GM23338 (cell line): Measurements from ENCODE around the gene ZNRD2. TPM values are rescaled to one million over a fixed set of nuclear protein-coding genes. Genes with fewer than 3 reads are reported as not detected.

ENCODE experiments used
- ATAC-seq: fragments of 200-7000 bp; cut with Tn5 transposase; 3 replicates; pipeline ENCODE4 v1.9.1; 2020
- DNase-seq: peaks from one replicate; pipeline ENCODE4 v3.0.0-alpha.2; 2015; ENCODE audit warnings: low spot score
- H2AFZ ChIP-seq: fragments of 200-600 bp; sonication (generic); 2 replicates; pipeline ENCODE4 v1.8.0; 2016; ENCODE audit warnings: antibody characterized with exemption, mild to moderate bottlenecking, moderate library complexity
- H3F3A ChIP-seq: fragments of 200-600 bp; sonication (generic); replicated peaks from 2 replicates; pipeline ENCODE4 v1.8.0; 2017; ENCODE audit warnings: antibody characterized with exemption, mixed run types, low read depth
- H3K27ac ChIP-seq: fragments of 200-600 bp; sonication (generic); 2 replicates; pipeline ENCODE4 v1.6.1; 2016; ENCODE audit warnings: low read depth
- H3K27me3 ChIP-seq: fragments of 200-600 bp; sonication (generic); 2 replicates; pipeline ENCODE4 v1.8.0; 2016; ENCODE audit warnings: mild to moderate bottlenecking, mixed run types, moderate library complexity; ENCODE audit not compliant: insufficient read depth
- H3K36me3 ChIP-seq: fragments of 200-600 bp; sonication (generic); 2 replicates; pipeline ENCODE4 v1.8.0; 2016; ENCODE audit warnings: mild to moderate bottlenecking; ENCODE audit not compliant: insufficient read depth
- H3K4me1 ChIP-seq: fragments of 200-600 bp; sonication (generic); 2 replicates; pipeline ENCODE4 v1.8.0; 2016; ENCODE audit warnings: mild to moderate bottlenecking, moderate library complexity; ENCODE audit not compliant: insufficient read depth
- H3K4me2 ChIP-seq: fragments of 200-600 bp; sonication (generic); 2 replicates; pipeline ENCODE4 v1.7.1; 2017; ENCODE audit warnings: mixed run types
- H3K4me3 ChIP-seq: fragments of 200-600 bp; sonication (generic); 2 replicates; pipeline ENCODE4 v1.6.1; 2016; ENCODE audit warnings: mixed run types
- H3K79me2 ChIP-seq: fragments of 200-600 bp; sonication (generic); replicated peaks from 2 replicates; pipeline ENCODE4 v1.8.0; 2017; ENCODE audit warnings: mild to moderate bottlenecking; ENCODE audit not compliant: insufficient read depth
- H3K9me2 ChIP-seq: fragments of 200-600 bp; sonication (generic); 2 replicates; pipeline ENCODE4 v1.8.0; 2017; ENCODE audit not compliant: insufficient read depth
- H4K20me1 ChIP-seq: fragments of 200-600 bp; sonication (generic); replicated peaks from 2 replicates; pipeline ENCODE4 v1.8.0; 2017; ENCODE audit warnings: mild to moderate bottlenecking; ENCODE audit not compliant: insufficient read depth
- H3K27ac Mint-ChIP-seq: 2 replicates; pipeline ENCODE4 v1.8.0; 2020; ENCODE audit warnings: inconsistent platforms, mild to moderate bottlenecking, moderate library complexity, mixed read lengths
- H3K27me3 Mint-ChIP-seq: 3 replicates; pipeline ENCODE4 v1.8.0; 2022; ENCODE audit warnings: low read depth, mild to moderate bottlenecking, moderate library complexity, mixed read lengths, inconsistent platforms; ENCODE audit not compliant: insufficient read depth, poor library complexity
- H3K36me3 Mint-ChIP-seq: 3 replicates; pipeline ENCODE4 v1.8.0; 2021; ENCODE audit warnings: low read depth, mild to moderate bottlenecking, inconsistent platforms, moderate library complexity, mixed read lengths
- H3K4me1 Mint-ChIP-seq: 3 replicates; pipeline ENCODE4 v1.8.0; 2020; ENCODE audit warnings: mild to moderate bottlenecking, inconsistent platforms, mixed read lengths
- H3K4me3 Mint-ChIP-seq: 3 replicates; pipeline ENCODE4 v1.8.0; 2021; ENCODE audit warnings: moderate library complexity, mild to moderate bottlenecking, inconsistent platforms, mixed read lengths
- H3K9me3 Mint-ChIP-seq: 3 replicates; pipeline ENCODE4 v1.8.0; 2020; ENCODE audit warnings: moderate library complexity, mild to moderate bottlenecking, inconsistent platforms, mixed read lengths
- EZH2 ChIP-seq: fragments of 200-600 bp; sonication (generic); IDR thresholded peaks from one replicate; pipeline ENCODE4 v1.8.0; 2017; ENCODE audit warnings: antibody characterized with exemption, mild to moderate bottlenecking, low read depth; ENCODE audit not compliant: unreplicated experiment
- EZH2phosphoT487 ChIP-seq: fragments of 200-600 bp; sonication (generic); IDR thresholded peaks from one replicate; pipeline ENCODE4 v1.8.1; 2018; ENCODE audit warnings: antibody characterized with exemption; ENCODE audit not compliant: unreplicated experiment
- JUNB ChIP-seq: IDR thresholded peaks from one replicate; pipeline ENCODE4 v1.6.1; 2016; ENCODE audit warnings: antibody characterized with exemption; ENCODE audit not compliant: unreplicated experiment
- NANOG ChIP-seq: IDR thresholded peaks from 2 replicates; pipeline ENCODE4 v1.6.1; 2016; ENCODE audit warnings: antibody characterized with exemption, borderline replicate concordance
- ZNF114 ChIP-seq: fragments of 250-450 bp; sonication (Bioruptor Pico); IDR thresholded peaks from 2 replicates; pipeline ENCODE4 v1.5.0; 2020; ENCODE audit warnings: mild to moderate bottlenecking, moderate library complexity
- ZNF331 ChIP-seq: fragments of 250-450 bp; sonication (Bioruptor Pico); IDR thresholded peaks from 2 replicates; pipeline ENCODE4 v1.5.0; 2020; ENCODE audit warnings: low read depth, mild to moderate bottlenecking, moderate library complexity
- polyA plus RNA-seq: library from polyadenylated mRNA; unstranded; fragments of >200 nt; fragmentation: Nextera tagmentation; extraction: Ambion mirVana; gene quantifications from 2 replicates; pipeline ENCODE4 v1.2.1, GENCODE V29; 2016
- total RNA-seq: library from RNA; depleted of rRNA; stranded (reverse); fragments of >200 nt; shearing (Covaris generic); gene quantifications from 2 replicates; pipeline ENCODE4 v1.2.3, GENCODE V29; 2014
- TF ChIP-seq, protein P1 (sequence below), 2 experiments: fragments of 200-600 bp in 1 of 2; sonication (generic) in 1 of 2; conservative IDR thresholded peaks; 2 replicates each; pipeline versions ENCODE4 v1.5.1 to v1.6.1; 2016 to 2017; ENCODE audit warnings: antibody characterized with exemption in 2 of 2, low read depth in 2 of 2, mild to moderate bottlenecking in 2 of 2, moderate library complexity in 1 of 2
- TF ChIP-seq, protein P2 (sequence below): IDR thresholded peaks from 2 replicates; pipeline ENCODE4 v1.6.1; 2016; ENCODE audit warnings: antibody characterized with exemption
- TF ChIP-seq, protein P3 (sequence below): fragments of 250-450 bp; sonication (Bioruptor Pico); IDR thresholded peaks from 2 replicates; pipeline ENCODE4 v1.5.0; 2020; ENCODE audit warnings: mild to moderate bottlenecking, moderate library complexity

Gene ZNRD2
- total and polyA plus RNA-seq, 2 experiments from 2014 or later, result 78.6 to 148 TPM

DNA sequence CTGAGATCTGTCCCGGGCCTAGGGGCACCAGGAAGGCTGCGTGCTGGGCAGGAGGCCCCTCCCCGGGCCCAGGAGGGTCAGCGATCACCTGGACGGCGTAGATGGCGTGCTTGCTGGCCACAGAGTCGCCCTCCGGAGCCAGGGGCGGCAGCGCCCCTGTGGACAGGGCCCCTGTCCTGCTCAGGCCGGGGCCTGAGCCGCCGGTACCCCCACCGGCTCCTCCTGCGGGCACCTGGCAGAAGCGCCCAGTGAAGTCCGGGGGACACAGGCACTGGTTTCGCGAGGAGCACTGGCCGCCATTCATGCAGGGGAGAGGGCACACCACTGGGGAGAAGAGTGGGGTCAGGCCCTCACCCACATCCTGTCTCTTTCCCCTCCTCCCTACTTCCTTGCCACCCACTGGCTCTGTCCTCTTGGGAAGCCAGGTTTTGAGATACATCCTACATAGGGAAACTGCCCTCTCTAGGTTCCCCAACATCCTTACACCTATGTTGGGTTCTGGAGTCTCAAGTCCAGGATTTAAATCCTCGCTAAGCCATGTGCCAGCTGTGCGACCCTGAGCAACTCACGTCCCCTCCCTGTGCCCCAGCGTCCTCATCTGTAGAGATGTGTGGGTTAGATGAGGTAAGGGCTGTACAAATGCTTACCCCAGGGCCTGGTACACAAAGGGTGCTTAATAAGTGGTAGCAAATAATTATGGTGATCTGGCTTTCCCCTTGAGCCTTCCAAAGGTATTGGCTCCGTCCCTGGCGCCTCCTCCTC lies 16.0 kb upstream of the ZNRD2 start:
- Mint-ChIP-seq H3K27me3 (peaks cover 36% of the 10 kb centered on the region), H3K36me3 (no peaks in the 10 kb centered on the region; the same call in 2 of the 3 replicates), H3K27ac (no peak overlapping the region), H3K4me1 (peaks cover 54% of the 10 kb centered on the region), H3K9me3 (no peaks in the 10 kb centered on the region), H3K4me3 (peak overlapping the region; percentile 61)
- DNase-seq (no peak), ATAC-seq (no peak)
- no peak for TF ChIP-seq EZH2
- no peak for TF ChIP-seq ZNF331 (CRISPR knock-in tag)
- TF ChIP-seq JUNB, result no peak
- TF ChIP-seq, protein P1, sequence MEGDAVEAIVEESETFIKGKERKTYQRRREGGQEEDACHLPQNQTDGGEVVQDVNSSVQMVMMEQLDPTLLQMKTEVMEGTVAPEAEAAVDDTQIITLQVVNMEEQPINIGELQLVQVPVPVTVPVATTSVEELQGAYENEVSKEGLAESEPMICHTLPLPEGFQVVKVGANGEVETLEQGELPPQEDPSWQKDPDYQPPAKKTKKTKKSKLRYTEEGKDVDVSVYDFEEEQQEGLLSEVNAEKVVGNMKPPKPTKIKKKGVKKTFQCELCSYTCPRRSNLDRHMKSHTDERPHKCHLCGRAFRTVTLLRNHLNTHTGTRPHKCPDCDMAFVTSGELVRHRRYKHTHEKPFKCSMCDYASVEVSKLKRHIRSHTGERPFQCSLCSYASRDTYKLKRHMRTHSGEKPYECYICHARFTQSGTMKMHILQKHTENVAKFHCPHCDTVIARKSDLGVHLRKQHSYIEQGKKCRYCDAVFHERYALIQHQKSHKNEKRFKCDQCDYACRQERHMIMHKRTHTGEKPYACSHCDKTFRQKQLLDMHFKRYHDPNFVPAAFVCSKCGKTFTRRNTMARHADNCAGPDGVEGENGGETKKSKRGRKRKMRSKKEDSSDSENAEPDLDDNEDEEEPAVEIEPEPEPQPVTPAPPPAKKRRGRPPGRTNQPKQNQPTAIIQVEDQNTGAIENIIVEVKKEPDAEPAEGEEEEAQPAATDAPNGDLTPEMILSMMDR (conservative IDR thresholded peaks at IDR 0.05; ENCODE audit: low read depth in 2 of 2), result no peak
- TF ChIP-seq EZH2phosphoT487, result no peak
- no peak for TF ChIP-seq NANOG
- TF ChIP-seq, protein P2, sequence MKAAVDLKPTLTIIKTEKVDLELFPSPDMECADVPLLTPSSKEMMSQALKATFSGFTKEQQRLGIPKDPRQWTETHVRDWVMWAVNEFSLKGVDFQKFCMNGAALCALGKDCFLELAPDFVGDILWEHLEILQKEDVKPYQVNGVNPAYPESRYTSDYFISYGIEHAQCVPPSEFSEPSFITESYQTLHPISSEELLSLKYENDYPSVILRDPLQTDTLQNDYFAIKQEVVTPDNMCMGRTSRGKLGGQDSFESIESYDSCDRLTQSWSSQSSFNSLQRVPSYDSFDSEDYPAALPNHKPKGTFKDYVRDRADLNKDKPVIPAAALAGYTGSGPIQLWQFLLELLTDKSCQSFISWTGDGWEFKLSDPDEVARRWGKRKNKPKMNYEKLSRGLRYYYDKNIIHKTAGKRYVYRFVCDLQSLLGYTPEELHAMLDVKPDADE, result no peak
- Histone ChIP-seq H3K4me3 (peak overlapping the region; percentile 71), H3K79me2 (no peaks in the 10 kb centered on the region), H3K4me2 (peak overlapping the region; percentile 90), H3K9me2 (no peaks in the 10 kb centered on the region), H3K27me3 (peaks cover 65% of the 10 kb centered on the region), H3F3A (peaks cover 27% of the 10 kb centered on the region; the same call in 1 of the 2 replicates), H3K27ac (no peak overlapping the region), H3K4me1 (peaks cover 31% of the 10 kb centered on the region; the same call in 1 of the 2 replicates), H2AFZ (peak overlapping the region; percentile 84), H4K20me1 (no peaks in the 10 kb centered on the region; the same call in 1 of the 2 replicates), H3K36me3 (no peaks in the 10 kb centered on the region)

DNA sequence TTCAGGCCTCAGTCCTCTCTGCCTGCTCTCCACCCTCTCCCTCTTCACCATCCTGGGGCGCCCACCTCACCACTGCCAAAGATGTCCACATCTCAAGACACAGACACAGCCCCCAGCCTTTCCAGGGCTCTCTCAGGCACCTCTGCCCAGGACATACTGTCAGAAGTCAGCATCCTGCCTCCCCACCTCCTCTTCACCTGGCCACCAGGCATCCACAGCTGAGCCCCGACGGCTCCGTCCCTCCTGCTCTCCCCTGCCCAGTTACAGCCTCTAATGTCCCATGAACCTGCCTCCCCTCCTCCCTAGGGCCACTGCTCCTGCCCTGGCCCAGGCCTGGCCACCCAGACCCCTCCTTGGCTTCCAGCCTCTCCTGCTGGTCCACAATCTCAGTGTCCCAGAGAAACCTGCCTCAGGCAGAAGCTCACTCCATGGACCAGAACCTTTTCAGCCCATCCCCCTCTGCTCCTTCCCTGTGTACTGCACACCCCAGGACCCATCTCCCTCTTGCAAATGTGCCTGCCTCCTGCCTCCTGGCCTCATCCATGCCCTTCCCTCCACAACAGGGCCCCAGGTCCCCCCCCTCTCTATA lies 15.3 kb upstream of the ZNRD2 start:
- H3K4me1 ChIP-seq, result peaks cover 38% of the 10 kb centered on the region; the same call in 1 of the 2 replicates
- no peaks in the 10 kb centered on the region for H3K79me2 ChIP-seq
- no peak overlapping the region; the same call in 2 of the 3 replicates for H3K4me3 Mint-ChIP-seq
- H3K36me3 ChIP-seq, result no peaks in the 10 kb centered on the region
- no peak overlapping the region for H2AFZ ChIP-seq
- H3K9me2 ChIP-seq, result no peaks in the 10 kb centered on the region
- no peaks in the 10 kb centered on the region; the same call in 2 of the 3 replicates for H3K36me3 Mint-ChIP-seq
- H3K27me3 Mint-ChIP-seq, result peaks cover 39% of the 10 kb centered on the region
- H3K27ac Mint-ChIP-seq, result no peak overlapping the region
- peaks cover 29% of the 10 kb centered on the region; the same call in 1 of the 2 replicates for H3F3A ChIP-seq
- peak overlapping the region; percentile 90; the same call in 1 of the 2 replicates for H3K4me2 ChIP-seq
- ATAC-seq (no peak), DNase-seq (no peak)
- H4K20me1 ChIP-seq, result no peaks in the 10 kb centered on the region; the same call in 1 of the 2 replicates
- H3K4me3 ChIP-seq, result no peak overlapping the region
- no peaks in the 10 kb centered on the region for H3K9me3 Mint-ChIP-seq
- peaks cover 57% of the 10 kb centered on the region for H3K4me1 Mint-ChIP-seq
- H3K27me3 ChIP-seq, result peaks cover 66% of the 10 kb centered on the region
- no peak overlapping the region for H3K27ac ChIP-seq
- TF ChIP-seq, protein P2, result no peak
- TF ChIP-seq, protein P3, sequence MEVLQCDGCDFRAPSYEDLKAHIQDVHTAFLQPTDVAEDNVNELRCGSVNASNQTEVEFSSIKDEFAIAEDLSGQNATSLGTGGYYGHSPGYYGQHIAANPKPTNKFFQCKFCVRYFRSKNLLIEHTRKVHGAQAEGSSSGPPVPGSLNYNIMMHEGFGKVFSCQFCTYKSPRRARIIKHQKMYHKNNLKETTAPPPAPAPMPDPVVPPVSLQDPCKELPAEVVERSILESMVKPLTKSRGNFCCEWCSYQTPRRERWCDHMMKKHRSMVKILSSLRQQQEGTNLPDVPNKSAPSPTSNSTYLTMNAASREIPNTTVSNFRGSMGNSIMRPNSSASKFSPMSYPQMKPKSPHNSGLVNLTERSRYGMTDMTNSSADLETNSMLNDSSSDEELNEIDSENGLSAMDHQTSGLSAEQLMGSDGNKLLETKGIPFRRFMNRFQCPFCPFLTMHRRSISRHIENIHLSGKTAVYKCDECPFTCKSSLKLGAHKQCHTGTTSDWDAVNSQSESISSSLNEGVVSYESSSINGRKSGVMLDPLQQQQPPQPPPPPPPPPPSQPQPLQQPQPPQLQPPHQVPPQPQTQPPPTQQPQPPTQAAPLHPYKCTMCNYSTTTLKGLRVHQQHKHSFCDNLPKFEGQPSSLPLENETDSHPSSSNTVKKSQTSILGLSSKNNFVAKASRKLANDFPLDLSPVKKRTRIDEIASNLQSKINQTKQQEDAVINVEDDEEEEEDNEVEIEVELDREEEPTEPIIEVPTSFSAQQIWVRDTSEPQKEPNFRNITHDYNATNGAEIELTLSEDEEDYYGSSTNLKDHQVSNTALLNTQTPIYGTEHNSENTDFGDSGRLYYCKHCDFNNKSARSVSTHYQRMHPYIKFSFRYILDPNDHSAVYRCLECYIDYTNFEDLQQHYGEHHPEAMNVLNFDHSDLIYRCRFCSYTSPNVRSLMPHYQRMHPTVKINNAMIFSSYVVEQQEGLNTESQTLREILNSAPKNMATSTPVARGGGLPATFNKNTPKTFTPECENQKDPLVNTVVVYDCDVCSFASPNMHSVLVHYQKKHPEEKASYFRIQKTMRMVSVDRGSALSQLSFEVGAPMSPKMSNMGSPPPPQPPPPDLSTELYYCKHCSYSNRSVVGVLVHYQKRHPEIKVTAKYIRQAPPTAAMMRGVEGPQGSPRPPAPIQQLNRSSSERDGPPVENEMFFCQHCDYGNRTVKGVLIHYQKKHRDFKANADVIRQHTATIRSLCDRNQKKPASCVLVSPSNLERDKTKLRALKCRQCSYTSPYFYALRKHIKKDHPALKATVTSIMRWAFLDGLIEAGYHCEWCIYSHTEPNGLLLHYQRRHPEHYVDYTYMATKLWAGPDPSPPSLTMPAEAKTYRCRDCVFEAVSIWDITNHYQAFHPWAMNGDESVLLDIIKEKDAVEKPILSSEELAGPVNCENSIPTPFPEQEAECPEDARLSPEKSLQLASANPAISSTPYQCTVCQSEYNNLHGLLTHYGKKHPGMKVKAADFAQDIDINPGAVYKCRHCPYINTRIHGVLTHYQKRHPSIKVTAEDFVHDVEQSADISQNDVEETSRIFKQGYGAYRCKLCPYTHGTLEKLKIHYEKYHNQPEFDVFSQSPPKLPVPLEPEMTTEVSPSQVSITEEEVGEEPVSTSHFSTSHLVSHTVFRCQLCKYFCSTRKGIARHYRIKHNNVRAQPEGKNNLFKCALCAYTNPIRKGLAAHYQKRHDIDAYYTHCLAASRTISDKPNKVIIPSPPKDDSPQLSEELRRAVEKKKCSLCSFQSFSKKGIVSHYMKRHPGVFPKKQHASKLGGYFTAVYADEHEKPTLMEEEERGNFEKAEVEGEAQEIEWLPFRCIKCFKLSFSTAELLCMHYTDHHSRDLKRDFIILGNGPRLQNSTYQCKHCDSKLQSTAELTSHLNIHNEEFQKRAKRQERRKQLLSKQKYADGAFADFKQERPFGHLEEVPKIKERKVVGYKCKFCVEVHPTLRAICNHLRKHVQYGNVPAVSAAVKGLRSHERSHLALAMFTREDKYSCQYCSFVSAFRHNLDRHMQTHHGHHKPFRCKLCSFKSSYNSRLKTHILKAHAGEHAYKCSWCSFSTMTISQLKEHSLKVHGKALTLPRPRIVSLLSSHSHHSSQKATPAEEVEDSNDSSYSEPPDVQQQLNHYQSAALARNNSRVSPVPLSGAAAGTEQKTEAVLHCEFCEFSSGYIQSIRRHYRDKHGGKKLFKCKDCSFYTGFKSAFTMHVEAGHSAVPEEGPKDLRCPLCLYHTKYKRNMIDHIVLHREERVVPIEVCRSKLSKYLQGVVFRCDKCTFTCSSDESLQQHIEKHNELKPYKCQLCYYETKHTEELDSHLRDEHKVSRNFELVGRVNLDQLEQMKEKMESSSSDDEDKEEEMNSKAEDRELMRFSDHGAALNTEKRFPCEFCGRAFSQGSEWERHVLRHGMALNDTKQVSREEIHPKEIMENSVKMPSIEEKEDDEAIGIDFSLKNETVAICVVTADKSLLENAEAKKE, result no peak
- TF ChIP-seq ZNF114 (CRISPR knock-in tag), result no peak
